ENCODE results near the gene FNDC3B. TPM values are rescaled to one million over a fixed set of nuclear protein-coding genes. Genes with fewer than 3 reads are reported as not detected.
"Not testable (repeated sequence)": the region's sequence is repeated elsewhere in the genome, so short reads cannot be mapped to it uniquely, and the experiment has no call there.

Gene FNDC3B
- total RNA-seq, 1 donor from 2014 or later, result 68.5 TPM

GRCh38 chr3:172367205-172368105 lies 328.1 kb downstream of the FNDC3B start:
- no peak for TF ChIP-seq POLR2A (IDR thresholded peaks at IDR 0.05)
- TF ChIP-seq POLR2AphosphoS5 (IDR thresholded peaks at IDR 0.05; ENCODE audit: insufficient read depth in 1 of 2, low read depth in 1 of 2), result no peak
- no peak for TF ChIP-seq CTCF (IDR thresholded peaks at IDR 0.05)
- Histone ChIP-seq H3K27me3 (no peaks in the 10 kb centered on the region), H3K4me1 (peaks cover 23% of the 10 kb centered on the region), H3K36me3 (peaks cover 0 to 6% of the 10 kb centered on the region in 2 donors), H3K4me3 (no peak overlapping the region), H3K27ac (no peak overlapping the region), H3K9me3 (no peaks in the 10 kb centered on the region)
- intact Hi-C loops (cut with DNase I), result no loop called here
- DNase-seq (ENCODE audit: extremely low spot score in 2 of 2), result no peak

DNA sequence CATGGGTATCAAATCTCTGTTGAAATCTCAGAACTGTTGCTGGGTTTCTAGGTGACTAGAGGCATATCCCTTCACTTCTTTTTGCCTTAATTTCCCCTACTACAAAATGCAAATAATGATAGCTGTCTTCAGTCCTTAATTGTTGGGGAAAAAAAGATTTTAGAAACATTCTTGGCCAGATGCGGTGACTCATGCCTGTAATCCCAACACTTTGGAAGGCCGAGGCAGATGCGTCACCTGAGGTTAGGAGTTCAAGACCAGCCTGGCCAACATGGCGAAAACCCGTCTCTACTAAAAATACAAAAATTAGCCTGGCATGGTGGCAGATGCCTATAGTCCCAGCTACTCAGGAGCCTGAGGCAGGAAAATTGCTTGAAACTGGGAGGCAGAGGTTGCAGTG lies 329.2 kb downstream of the FNDC3B start:
- H3K4me3 ChIP-seq; DNase-seq (ENCODE audit: extremely low spot score in 2 of 2); intact Hi-C loops (cut with DNase I); H3K9me3 ChIP-seq; H3K27me3 ChIP-seq; H3K36me3 ChIP-seq; H3K27ac ChIP-seq: not testable (repeated sequence)
- H3K4me1 ChIP-seq, result peaks cover 23% of the 10 kb centered on the region

- no peak for DNase-seq (ENCODE audit: extremely low spot score in 2 of 2)
- intact Hi-C loops (cut with DNase I), result no loop called here
- Histone ChIP-seq H3K27ac (no peak overlapping the region), H3K9me3 (no peaks in the 10 kb centered on the region), H3K27me3 (no peaks in the 10 kb centered on the region), H3K4me3 (no peak overlapping the region), H3K36me3 (no peaks in the 10 kb centered on the region), H3K4me1 (peaks cover 23% of the 10 kb centered on the region)
- TF ChIP-seq POLR2AphosphoS5 (IDR thresholded peaks at IDR 0.05; ENCODE audit: insufficient read depth in 1 of 2, low read depth in 1 of 2) (no peak), POLR2A (IDR thresholded peaks at IDR 0.05) (no peak), CTCF (IDR thresholded peaks at IDR 0.05) (no peak)
These were observed 330.3 kb downstream of the FNDC3B start for GRCh38 chr3:172369590-172370259.

DNA sequence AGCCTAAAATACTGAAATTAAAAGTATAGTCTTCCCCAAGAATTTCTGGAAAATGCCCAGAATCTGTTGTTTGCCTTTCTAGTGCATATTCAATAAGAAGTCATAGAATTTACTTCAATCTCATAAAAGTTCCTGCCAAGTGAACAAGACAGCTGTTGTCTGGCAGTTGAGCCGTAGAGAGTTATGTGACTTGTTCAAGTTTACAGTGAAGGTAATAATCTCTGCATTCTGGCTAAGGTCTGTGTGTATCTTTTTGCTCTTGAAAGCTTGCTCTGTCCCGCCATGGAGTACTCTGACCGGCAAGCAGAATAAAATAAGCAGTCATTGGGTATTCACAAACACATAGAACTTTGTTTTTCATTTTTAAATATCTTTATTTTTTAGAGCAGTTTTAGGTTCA lies 331.0 kb downstream of the FNDC3B start:
- intact Hi-C loops (cut with DNase I), result no loop called here
- Histone ChIP-seq H3K4me3 (no peak overlapping the region), H3K36me3 (no peaks in the 10 kb centered on the region), H3K9me3 (no peaks in the 10 kb centered on the region), H3K27me3 (no peaks in the 10 kb centered on the region), H3K27ac (no peak overlapping the region), H3K4me1 (peaks cover 23% of the 10 kb centered on the region)
- no peak for DNase-seq (ENCODE audit: extremely low spot score in 2 of 2)
- no peak for TF ChIP-seq CTCF (IDR thresholded peaks at IDR 0.05)
- no peak for TF ChIP-seq POLR2AphosphoS5 (IDR thresholded peaks at IDR 0.05; ENCODE audit: insufficient read depth in 1 of 2, low read depth in 1 of 2)
- no peak for TF ChIP-seq POLR2A (IDR thresholded peaks at IDR 0.05)

DNA sequence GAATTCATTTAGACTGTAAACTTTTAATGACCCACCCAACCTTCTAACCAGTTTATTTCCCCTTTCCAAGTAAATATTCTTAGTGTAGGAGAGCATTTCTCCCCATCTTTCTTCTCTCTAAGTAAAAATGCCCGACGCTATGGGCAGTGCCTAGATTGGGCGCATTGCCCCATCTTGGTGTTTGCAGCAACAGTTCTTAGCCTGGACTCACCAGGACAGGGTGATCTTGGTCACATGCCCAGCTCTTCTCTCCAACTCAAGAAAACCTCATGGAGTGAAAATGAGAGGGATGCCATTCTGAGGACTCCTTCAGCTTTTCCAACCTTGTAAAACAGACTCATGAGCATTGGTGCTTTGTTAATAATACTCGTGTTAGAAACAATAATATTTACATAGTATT lies 332.2 kb downstream of the FNDC3B start:
- Histone ChIP-seq H3K27ac (no peak overlapping the region), H3K4me1 (peaks cover 23% of the 10 kb centered on the region), H3K36me3 (no peaks in the 10 kb centered on the region), H3K27me3 (no peaks in the 10 kb centered on the region), H3K4me3 (no peak overlapping the region), H3K9me3 (no peaks in the 10 kb centered on the region)
- TF ChIP-seq POLR2AphosphoS5 (IDR thresholded peaks at IDR 0.05; ENCODE audit: insufficient read depth in 1 of 2, low read depth in 1 of 2) (no peak), CTCF (IDR thresholded peaks at IDR 0.05) (no peak), POLR2A (IDR thresholded peaks at IDR 0.05) (no peak)
- DNase-seq (ENCODE audit: extremely low spot score in 2 of 2), result no peak
- intact Hi-C loops (cut with DNase I), result no loop called here

Measured in vagina (tissue), 2 donors.